GM19025 (cell line): ENCODE data around the gene ARHGEF7.

ENCODE experiments used
- ATAC-seq: cut with Tn5 transposase; IDR thresholded peaks from one replicate; pipeline ENCODE4 v1.9.1; 2021; ENCODE audit warnings: mild to moderate bottlenecking, low read depth, moderate library complexity; ENCODE audit not compliant: unreplicated experiment

Gene ARHGEF7

DNA sequence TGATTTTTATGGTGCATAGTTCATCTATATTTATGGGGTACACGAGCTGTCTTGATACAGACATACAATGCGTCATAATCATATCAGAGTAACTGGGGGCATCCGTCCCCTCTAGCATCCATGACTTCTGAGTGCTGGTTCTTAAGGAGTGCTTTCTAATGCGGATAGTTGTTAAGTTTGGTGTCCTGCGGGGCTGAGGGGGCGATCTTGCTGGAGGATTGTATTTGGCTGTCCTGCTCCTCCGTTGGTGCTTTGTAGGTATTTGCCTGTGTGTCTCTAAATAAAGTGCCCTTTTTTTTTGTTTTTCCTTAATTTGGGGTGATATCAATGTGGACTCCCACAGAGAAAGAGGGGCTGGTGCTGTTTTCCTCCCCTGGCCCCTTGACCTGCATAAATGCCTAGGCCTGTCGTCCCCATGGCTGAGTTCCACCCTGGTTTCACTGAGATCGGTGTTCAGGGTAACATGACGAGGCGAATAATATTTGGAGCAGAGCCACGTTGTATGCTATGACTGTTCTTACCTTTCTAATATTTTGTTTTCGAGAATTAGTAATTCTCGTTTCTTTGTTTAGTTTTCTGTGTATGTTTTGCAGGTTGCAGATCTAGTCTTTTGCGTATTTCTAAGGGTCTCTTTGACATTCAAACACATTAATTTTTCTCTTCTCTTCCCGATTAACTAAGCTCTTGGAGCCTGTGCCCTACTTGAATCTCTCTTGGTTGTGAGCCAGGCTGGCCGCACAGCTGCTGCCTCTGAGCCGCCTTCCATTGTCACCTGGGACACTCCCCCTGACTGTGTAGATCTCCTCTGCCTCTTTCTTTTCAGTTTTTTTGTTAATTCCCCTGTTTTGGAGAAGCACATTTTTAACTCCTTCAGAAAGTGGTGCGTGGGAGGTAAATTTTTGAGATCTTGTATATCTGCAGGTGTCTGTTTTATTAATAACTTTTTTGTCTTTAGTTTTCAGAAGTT is 100.3 kb downstream of the ARHGEF7 start:
- ATAC-seq = no peak

DNA sequence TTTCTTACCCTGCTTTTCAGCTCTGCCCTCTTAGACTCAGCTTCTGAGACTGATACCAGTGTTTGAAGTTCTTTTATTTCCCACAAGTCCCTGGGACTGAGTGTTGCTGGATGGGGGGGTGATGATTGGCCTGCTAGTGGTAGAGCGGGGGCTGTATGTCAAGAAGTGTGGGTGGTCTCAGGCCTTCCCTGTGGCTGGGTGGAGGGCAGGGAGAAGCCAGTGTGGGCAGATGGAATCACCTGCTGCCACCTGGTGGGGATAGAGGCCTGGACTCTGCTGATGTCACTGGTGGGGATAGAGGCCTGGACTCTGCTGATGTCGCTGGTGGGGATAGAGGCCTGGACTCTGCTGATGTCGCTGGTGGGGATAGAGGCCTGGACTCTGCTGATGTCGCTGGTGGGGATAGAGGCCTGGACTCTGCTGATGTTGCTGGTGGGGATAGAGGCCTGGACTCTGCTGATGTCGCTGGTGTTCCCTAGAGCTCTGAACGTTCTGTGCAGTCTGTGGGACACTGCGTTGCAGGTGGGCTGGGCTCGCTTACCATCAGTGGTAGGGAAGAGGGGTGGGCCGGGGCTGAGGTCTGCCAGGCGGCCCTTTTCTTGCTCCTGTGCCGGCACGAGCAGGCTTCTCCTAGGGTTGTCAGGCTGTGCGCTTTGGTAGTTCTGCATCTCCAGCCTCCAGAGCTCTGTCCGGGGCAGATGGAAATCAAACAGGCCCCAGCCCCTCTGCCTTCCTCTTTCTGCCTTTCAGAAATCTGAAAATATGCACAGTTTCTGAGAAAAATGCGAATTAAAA is 101.3 kb downstream of the ARHGEF7 start:
- no peak for ATAC-seq

DNA sequence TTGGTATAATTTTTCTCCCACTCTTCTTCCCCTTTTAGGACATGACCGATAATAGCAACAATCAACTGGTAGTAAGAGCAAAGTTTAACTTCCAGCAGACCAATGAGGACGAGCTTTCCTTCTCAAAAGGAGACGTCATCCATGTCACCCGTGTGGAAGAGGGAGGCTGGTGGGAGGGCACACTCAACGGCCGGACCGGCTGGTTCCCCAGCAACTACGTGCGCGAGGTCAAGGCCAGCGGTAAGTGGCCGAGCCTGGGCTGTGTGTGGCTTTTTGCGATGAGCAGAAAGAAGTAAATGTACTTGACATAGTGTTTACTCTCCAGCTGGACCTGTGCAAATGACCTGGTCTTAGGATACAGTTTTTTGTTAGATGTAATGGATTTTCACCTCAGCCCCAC is 102.5 kb downstream of the ARHGEF7 start:
- ATAC-seq = no peak

DNA sequence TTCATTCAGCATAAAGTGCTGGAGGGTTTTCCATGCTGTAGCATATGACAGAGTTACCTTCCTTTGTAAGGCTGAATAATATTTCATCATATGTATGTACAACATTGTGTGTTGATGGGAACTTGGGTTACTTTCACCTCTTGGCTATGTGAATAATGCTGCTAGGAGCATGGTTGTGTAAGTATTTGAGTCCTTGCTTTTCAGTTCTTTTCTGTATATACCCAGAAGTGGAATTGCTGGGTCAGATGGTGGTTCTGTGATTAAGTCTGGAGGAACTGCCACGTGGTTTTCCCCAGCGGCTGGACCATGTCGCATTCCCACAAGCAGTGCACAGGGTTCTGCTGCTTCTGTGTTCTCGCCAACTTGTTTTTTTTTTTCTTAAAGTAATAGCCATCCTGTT is 104.2 kb downstream of the ARHGEF7 start:
- ATAC-seq = no peak

DNA sequence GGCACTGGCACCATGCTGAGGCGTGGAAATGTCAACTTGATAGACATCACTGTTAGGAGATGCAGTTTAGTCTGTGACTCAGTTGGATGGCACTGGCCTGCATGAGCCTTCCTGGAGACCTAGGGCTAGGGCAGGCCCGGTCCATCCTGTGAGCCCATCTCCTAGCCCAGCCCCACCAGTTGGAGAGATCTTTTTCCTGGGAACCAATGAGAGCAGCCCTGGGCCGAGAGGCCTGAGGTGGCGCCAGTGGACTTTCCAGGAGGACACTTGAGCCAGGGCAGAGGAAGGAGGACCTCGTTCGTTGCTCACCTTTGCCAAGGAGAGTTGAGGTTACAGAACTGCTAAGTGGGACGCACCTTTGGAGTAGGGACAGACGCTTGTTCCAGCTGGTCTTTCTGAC is 104.8 kb downstream of the ARHGEF7 start:
- ATAC-seq = no peak

DNA sequence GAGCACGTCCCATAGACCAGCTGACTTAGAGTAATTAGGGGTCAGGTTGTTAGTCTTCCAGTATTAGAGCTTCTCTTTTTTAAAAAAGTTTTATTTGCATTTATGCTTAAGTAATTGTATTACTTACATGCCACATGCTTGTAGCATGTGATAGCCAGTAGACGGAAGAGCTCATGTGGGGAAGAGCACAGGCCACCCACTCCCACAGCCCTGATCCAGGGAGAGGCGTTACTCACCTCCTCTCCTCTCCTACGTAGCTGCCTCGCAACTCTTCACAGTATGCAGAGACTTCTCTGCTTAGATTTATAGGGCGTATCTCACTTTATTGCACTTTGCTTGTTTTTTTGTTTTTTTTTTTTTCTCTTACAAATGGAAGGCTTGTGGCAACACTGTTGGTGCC is 110.1 kb downstream of the ARHGEF7 start:
- no peak for ATAC-seq

DNA sequence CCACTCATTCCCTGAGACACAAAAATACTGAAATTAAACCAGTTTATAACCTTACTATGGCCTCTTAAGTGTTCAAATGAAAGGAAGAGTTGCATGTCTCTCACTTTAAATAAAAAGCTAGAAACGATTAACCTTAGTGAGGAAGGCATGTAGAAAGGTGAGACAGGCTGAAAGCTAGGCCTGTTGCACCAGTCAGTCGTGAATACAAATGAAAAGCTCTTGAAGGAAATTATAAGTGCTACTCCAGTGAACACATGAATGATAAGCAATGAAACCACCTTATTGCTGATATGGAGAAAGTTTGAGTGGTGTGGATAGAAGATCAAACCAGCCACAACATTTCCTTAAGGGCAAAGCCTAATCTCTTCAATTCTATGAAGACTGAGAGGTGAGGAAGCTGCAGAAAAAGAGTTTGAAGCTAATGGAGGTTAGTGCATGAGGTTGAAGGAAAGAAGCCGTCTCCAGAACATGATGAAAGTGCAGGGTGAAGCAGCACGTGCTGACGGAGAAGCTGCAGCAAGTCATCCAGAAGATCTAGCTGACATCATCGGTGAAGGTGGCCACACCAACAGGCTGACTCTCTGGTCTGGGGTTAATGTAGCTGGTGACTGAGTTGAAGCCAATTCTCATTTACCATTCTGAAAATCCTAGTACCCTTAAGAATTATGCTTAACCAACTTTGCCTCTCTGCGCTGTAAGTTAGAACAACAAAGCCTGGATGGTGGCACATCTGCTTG is 110.9 kb downstream of the ARHGEF7 start:
- ATAC-seq = no peak

DNA sequence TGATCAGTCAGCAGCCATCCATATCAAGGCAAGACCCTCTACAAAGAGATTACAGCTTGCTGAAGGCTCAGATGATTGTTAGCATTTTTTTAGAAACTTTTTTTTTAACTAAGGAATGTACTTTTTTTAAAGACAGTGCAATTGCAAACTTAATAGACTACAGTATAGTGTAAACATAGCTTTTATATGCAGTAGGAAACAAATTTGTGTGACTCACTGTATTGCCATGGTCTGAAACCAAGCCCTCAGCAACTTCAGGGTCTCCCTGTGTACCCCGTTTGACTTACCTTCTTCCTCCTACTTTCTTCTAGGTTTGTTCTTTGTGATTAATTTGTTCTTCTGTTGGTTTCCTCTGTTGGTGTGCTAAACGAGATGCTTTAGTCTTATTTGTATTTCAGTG is 112.3 kb downstream of the ARHGEF7 start:
- ATAC-seq = no peak

DNA sequence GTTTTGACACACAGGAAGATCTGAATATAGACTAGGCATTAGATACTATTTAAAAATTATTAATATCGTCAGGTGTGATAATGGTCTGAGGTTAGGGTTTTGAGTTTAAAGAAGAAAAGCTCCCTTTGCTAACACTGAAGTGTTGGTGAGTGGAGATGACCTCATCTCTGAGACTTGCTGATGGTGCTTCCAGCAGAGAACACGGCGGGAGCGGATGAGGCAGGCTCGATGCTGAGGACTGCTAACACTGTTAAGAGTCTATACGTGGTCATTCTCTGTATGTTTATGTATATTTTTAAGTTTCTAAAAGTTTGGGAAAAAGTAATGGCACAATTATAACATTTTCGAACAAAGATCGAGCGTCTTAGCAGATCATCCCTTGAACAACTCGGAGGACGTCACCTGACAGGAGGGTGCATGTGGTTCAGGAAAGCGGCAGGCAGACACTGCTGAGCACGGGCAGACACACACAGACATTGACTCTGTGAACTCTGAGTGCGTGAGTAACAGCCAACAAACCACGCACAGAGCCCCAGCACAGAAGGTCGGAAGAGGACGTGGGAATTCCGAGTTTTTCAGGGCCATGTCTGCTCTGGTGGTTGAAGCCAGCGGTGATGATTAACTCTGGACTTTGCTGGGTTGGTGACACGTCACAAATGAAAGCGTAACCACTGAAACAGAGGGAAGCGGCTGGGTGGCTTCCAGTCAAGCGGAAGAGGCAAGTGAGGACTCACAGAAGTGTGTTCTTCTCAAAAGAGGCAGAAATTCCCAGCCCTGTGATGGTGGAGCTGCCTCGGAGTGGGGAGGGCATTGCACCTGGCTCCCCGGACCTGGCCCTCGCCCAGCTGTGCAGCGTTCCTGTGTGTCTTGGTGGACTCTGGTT is 113.4 kb downstream of the ARHGEF7 start:
- ATAC-seq = no peak

DNA sequence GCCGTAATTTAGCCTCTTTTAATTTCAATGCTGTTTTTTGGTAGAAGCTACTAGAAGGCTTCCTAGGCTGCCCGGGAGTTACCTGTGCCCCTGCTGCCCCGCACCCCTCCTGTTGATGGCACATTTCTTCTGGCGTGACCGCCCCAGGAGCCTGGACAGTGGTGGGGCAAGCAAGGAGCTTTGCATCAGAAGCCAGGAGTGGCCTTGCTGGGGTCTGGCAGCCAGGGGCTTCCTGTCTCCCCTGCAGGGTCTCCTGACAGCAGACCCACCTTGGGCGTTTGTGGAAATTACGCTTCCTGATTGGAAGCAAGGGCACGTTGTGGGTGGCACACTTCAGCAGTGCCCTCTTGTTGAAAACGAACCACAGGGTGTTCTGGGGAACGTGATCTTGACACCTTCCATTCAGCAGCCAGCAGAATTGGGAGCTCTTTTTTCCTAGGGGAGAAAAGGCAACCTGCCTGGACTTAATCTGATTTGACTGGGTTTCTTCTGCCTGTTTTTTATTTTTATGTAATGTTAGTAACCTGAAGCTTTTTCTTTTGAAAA is 115.3 kb downstream of the ARHGEF7 start:
- no peak for ATAC-seq

DNA sequence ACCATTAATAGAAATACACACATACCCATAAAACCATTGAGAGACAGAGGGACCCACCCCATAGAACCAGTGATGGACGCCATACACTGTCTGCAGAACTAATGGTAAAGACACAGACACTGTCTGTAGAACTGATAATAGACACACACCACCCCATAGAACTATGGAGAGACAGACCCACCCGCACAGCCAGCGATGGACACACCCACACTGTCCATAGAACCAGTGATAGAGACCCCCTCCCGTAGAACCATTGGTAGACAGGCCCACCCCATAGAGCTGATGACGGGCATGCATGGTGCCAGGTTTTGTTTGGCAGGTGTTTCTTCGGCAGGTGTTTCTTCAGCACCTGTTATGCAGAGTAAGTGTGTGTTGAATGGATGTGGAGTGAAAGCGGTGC is 117.1 kb downstream of the ARHGEF7 start:
- ATAC-seq = no peak

DNA sequence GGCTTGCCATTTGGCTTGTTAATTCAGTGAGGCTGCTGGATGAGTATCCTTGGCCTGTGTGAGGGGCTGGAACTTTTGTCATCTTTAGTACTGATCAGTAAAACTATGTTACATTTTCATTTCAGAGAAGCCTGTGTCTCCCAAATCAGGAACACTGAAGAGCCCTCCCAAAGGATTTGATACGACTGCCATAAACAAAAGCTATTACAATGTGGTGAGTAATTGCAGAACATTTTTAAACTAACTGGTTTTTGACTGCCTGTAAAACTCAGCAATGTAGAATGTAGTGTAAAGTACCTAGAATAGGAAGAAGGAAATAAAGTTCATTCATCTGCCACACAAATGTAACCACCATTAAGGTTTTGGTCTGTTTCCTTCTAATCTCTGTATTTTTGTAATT is 118.0 kb downstream of the ARHGEF7 start:
- no peak for ATAC-seq

DNA sequence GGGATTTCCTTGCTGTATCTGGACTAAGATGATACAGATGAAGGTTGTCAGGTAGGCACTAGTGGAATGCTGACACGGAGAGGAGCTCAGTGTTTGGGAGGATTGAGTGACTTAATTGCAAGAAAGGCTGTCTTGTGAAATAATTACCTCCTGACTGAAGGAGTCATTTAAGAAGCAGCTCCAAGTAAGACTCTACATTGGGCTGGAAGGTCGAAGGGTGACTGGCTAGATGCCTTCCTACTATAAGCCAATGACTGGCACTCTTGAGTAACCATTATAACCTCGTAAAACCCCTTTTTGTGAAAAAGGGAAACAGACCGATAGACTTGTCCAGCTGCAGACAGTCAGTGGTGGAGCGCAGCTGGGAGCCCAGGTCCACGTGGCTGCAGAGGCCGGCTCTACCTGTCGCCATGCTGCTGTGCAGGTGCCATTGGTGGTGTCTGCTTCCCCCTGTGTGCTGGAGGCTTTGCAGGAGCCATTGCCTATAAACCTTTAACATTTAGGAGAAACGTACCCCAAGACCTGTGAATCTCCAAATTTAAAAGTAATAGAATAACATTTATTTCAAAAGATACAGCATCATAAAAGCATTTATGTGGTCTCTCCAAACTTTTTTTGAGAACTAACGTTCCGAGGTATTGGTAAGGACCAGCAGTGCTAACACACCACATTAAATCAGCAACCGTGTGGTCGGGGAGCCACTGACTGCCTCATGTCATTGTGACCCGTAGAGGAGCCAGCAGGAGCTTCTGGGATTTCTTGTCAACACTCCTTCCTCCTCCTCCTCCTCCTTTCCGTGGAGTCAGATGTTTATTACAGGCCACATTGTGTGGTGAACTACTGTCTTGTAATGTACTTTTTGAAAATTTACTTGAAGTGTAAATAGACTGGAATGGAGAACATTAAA is 124.9 kb downstream of the ARHGEF7 start:
- ATAC-seq = no peak

DNA sequence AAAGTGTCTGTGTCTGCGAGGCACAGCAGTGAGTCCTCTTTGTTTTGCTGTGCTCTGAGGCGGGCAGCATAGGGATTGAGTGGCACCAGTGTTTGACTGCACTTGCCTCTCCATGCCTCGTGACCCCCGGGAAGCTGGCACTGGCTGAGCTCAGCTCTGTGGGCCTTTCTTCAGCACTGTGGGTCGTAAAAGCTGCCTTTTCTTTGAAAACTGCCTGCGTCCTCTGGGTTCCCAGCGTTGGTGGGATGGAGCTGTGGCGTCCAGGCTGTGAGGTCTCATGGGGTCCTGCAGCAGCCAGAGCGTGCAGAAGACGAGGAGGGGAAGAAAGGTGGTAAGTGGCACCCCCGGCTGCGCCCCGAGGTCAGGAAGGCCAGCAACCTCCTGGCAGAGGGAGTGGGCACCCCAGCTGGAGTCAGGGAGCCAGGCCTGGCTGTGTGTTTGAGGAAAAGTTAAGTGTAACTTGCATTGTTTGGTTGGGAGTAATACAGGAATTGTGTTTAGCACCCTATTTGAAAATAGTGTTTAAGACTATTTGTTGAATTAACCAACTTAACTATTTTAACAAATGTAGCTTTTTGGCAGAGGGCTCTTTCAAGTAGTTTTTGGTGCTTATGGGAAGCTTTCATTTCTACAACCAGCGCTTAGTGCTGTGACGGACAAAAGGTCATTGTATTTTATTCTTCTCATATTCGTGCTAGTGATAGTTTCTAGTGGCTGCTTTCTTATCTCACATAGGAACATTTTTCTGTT is 126.1 kb downstream of the ARHGEF7 start:
- no peak for ATAC-seq

DNA sequence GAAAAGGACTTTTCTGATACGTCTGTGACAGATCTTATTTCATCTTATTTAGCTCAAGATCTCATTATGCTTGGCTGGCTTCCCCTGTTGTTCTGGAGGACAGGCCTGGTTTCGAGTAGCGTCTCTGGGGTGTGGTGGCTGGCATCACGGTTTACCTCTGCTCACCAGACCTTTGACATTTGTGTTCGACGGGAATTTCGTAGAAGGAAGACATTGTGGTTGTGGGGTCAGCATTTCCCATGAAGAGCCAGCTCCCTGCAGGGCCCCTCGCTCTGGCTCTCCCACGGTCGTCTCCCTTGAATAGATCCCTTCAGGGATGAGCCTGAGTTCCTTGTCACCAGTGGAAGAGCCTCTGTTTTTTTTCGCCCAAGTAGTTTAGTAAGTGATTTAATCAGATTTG is 126.8 kb downstream of the ARHGEF7 start:
- no peak for ATAC-seq

DNA sequence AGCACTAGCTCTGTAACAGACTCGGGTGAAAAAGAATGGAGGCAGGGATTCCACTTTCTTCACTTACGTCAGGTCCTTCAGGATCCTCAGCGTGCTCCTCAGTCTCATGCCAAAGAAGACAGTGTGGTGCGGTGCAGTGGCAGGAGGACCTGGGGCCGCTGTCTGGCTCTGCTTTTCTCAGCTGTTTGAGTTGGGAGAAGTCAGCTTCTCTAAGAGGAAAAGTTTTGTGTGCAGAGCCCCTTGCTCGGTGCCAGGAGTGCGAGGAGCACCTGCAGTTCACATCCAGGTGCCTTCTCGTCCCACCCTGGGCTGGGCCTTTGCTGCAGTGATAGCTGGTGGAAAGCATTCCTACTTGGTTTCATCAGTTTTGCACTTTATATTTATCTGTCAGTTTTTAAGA is 127.5 kb downstream of the ARHGEF7 start:
- no peak for ATAC-seq

DNA sequence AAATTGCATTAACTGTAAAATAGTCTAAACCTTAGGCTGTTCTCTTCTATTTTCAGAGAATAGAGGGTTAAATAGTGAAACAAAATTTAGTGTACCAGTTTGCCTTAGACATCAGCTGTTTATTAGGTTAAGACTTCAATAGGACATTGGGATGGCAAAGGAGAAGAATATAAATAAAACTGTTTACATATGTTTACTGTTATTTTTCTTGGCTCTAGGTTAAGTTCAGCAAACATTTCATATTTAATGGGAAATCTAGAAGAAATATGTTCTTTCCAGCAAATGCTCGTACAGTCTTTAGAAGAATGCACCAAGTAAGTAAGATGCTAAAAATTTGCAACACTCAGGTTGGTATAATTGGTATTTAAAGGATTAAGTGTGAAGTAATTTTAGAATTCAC is 128.9 kb downstream of the ARHGEF7 start:
- ATAC-seq = no peak
